Stomach smooth muscle (tissue), 2 donors: ENCODE measurements around the gene USP10.

Source experiments
- H3K27ac ChIP-seq: one replicate; pipeline ENCODE4 v1.7.0; 2013; ENCODE audit warnings: mild to moderate bottlenecking, low read length, inconsistent platforms
- H3K27me3 ChIP-seq, 2 donors: one replicate each; pipeline ENCODE4 v1.7.0; 2013; ENCODE audit warnings: low read length in 2 of 2; ENCODE audit not compliant: insufficient read depth in 2 of 2, control insufficient read depth in 1 of 2
- H3K36me3 ChIP-seq, 2 donors: one replicate each; pipeline ENCODE4 v1.7.0; 2013; ENCODE audit warnings: low read length in 2 of 2; ENCODE audit not compliant: control insufficient read depth in 2 of 2, insufficient read depth in 2 of 2
- H3K4me1 ChIP-seq: one replicate; pipeline ENCODE4 v1.7.0; 2013; ENCODE audit warnings: low read length; ENCODE audit not compliant: control insufficient read depth, insufficient read depth
- H3K4me3 ChIP-seq, 2 donors: one replicate each; pipeline ENCODE4 v1.7.0; 2013; ENCODE audit warnings: low read length in 2 of 2
- H3K9ac ChIP-seq, 2 donors: one replicate each; pipeline ENCODE4 v1.7.0; 2013; ENCODE audit warnings: low read length in 2 of 2, mild to moderate bottlenecking in 1 of 2
- H3K9me3 ChIP-seq, 2 donors: one replicate each; pipeline ENCODE4 v1.7.0; 2013; ENCODE audit warnings: low read length in 2 of 2; ENCODE audit not compliant: control insufficient read depth in 2 of 2
- donor health status: healthy.
- donor health status: Pancreatic carcinoma.

The USP10 gene

GRCh38 chr16:84673561-84673960 is 26.2 kb upstream of the USP10 start:
- Histone ChIP-seq H3K36me3 (no peaks in the 10 kb centered on the region), H3K27ac (no peak overlapping the region), H3K4me3 (no peak overlapping the region), H3K9ac (no peak overlapping the region), H3K27me3 (no peaks in the 10 kb centered on the region), H3K4me1 (no peaks in the 10 kb centered on the region), H3K9me3 (no peaks in the 10 kb centered on the region)

GRCh38 chr16:84675423-84675822 is 24.4 kb upstream of the USP10 start:
- Histone ChIP-seq H3K36me3 (no peaks in the 10 kb centered on the region), H3K9me3 (no peaks in the 10 kb centered on the region), H3K4me3 (no peak overlapping the region), H3K27ac (no peak overlapping the region), H3K9ac (no peak overlapping the region), H3K27me3 (no peaks in the 10 kb centered on the region), H3K4me1 (no peaks in the 10 kb centered on the region)

- Histone ChIP-seq H3K4me1 (no peaks in the 10 kb centered on the region), H3K4me3 (no peak overlapping the region), H3K9me3 (no peaks in the 10 kb centered on the region), H3K36me3 (no peaks in the 10 kb centered on the region), H3K27ac (no peak overlapping the region), H3K27me3 (no peaks in the 10 kb centered on the region), H3K9ac (no peak overlapping the region)
These were observed 23.9 kb upstream of the USP10 start for GRCh38 chr16:84675884-84676283.

- Histone ChIP-seq H3K9ac (no peak overlapping the region), H3K4me3 (no peak overlapping the region), H3K4me1 (no peaks in the 10 kb centered on the region), H3K9me3 (no peaks in the 10 kb centered on the region), H3K36me3 (no peaks in the 10 kb centered on the region), H3K27ac (no peak overlapping the region), H3K27me3 (no peaks in the 10 kb centered on the region)
These were observed 22.6 kb upstream of the USP10 start for GRCh38 chr16:84677017-84677803.

GRCh38 chr16:84677849-84678248 is 22.0 kb upstream of the USP10 start:
- H3K4me1 ChIP-seq = no peaks in the 10 kb centered on the region
- no peak overlapping the region for H3K27ac ChIP-seq
- no peaks in the 10 kb centered on the region for H3K36me3 ChIP-seq
- no peak overlapping the region for H3K4me3 ChIP-seq
- H3K9ac ChIP-seq = no peak overlapping the region
- H3K27me3 ChIP-seq = no peaks in the 10 kb centered on the region
- H3K9me3 ChIP-seq = no peaks in the 10 kb centered on the region

- Histone ChIP-seq H3K9me3 (no peaks in the 10 kb centered on the region), H3K9ac (no peak overlapping the region), H3K27me3 (no peaks in the 10 kb centered on the region), H3K36me3 (no peaks in the 10 kb centered on the region), H3K4me3 (no peak overlapping the region), H3K27ac (no peak overlapping the region), H3K4me1 (no peaks in the 10 kb centered on the region)
These were observed 21.3 kb upstream of the USP10 start for GRCh38 chr16:84678541-84678940.

GRCh38 chr16:84680165-84680842 is 19.5 kb upstream of the USP10 start:
- Histone ChIP-seq H3K9me3 (no peaks in the 10 kb centered on the region), H3K27me3 (no peaks in the 10 kb centered on the region), H3K9ac (no peak overlapping the region), H3K27ac (no peak overlapping the region), H3K4me1 (no peaks in the 10 kb centered on the region), H3K36me3 (no peaks in the 10 kb centered on the region), H3K4me3 (no peak overlapping the region)

- Histone ChIP-seq H3K4me3 (no peak overlapping the region), H3K36me3 (no peaks in the 10 kb centered on the region), H3K9me3 (no peaks in the 10 kb centered on the region), H3K27me3 (no peaks in the 10 kb centered on the region), H3K9ac (no peak overlapping the region), H3K27ac (no peak overlapping the region), H3K4me1 (no peaks in the 10 kb centered on the region)
These were observed 18.8 kb upstream of the USP10 start for GRCh38 chr16:84680843-84681629.

- Histone ChIP-seq H3K9me3 (no peaks in the 10 kb centered on the region), H3K9ac (no peak overlapping the region), H3K4me1 (no peaks in the 10 kb centered on the region), H3K4me3 (no peak overlapping the region), H3K36me3 (no peaks in the 10 kb centered on the region), H3K27me3 (peaks cover 0 to 3% of the 10 kb centered on the region in 2 donors), H3K27ac (no peak overlapping the region)
These were observed 15.9 kb upstream of the USP10 start for GRCh38 chr16:84683691-84684591.

GRCh38 chr16:84684592-84684965 is 15.2 kb upstream of the USP10 start:
- Histone ChIP-seq H3K9me3 (no peaks in the 10 kb centered on the region), H3K4me1 (no peaks in the 10 kb centered on the region), H3K27me3 (peaks cover 0 to 4% of the 10 kb centered on the region in 2 donors), H3K36me3 (no peaks in the 10 kb centered on the region), H3K9ac (no peak overlapping the region), H3K27ac (no peak overlapping the region), H3K4me3 (no peak overlapping the region)
